Peyer's patch (tissue), 4 donors: ENCODE results near the gene SF3B2.

Experiments
- CTCF ChIP-seq, 6 experiments: fragments of 450-650 bp in 4 of 6; fragments of 200-600 bp in 2 of 6; sonication (generic) in 1 of 6; IDR thresholded peaks; one replicate each; pipeline ENCODE4 v1.5.1; 2017 to 2019; ENCODE audit warnings: antibody characterized with exemption in 6 of 6, mild to moderate bottlenecking in 3 of 6, moderate library complexity in 1 of 6
- POLR2A ChIP-seq, 2 donors: fragments of 450-650 bp; IDR thresholded peaks; one replicate each; pipeline ENCODE4 v1.5.1; 2017; ENCODE audit warnings: antibody characterized with exemption in 2 of 2, mild to moderate bottlenecking in 2 of 2, moderate library complexity in 2 of 2

DNA sequence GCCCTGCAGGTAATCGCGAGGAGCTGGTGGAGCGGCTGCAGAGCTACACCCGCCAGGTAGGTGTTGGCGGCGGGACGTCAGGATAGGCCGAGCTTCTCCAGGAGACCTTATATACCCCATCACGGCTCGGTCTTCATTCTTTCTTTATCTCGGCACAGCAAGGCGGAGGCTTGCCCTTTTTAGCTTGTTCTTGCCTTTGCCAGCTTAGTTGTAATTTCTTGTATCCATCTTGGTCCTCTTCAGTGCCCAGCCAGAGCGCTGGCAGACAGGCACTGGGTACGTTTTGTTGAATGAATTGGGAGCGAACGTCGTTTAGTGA lies 459 bp downstream of the SF3B2 start:
- TF ChIP-seq POLR2A (IDR thresholded peaks at IDR 0.05) (peak in 1 of 2 donors; percentile 13), CTCF (IDR thresholded peaks at IDR 0.05) (no peak)
